Muscle of leg (tissue), 11 donors: Measurements from ENCODE around the gene CLEC3B. TPM values are rescaled to one million over a fixed set of nuclear protein-coding genes. Genes with fewer than 3 reads are reported as not detected.

Experiments used
- DNase-seq: peaks from one replicate; pipeline ENCODE4 v3.0.0; 2013
- H3K27ac ChIP-seq: one replicate; pipeline ENCODE4 v1.5.1; 2013; ENCODE audit warnings: mild to moderate bottlenecking, low read length, control low read depth
- H3K27me3 ChIP-seq: one replicate; pipeline ENCODE4 v1.6.1; 2013; ENCODE audit warnings: low read length; ENCODE audit not compliant: control insufficient read depth, insufficient read depth
- H3K36me3 ChIP-seq: one replicate; pipeline ENCODE4 v1.6.1; 2013; ENCODE audit warnings: low read length; ENCODE audit not compliant: control insufficient read depth, insufficient read depth
- H3K4me1 ChIP-seq: one replicate; pipeline ENCODE4 v1.6.1; 2013; ENCODE audit warnings: low read length; ENCODE audit not compliant: control insufficient read depth, insufficient read depth
- H3K4me3 ChIP-seq: one replicate; pipeline ENCODE4 v1.5.1; 2013; ENCODE audit warnings: low read length, control low read depth
- H3K9me3 ChIP-seq: replicated peaks from 2 replicates; pipeline ENCODE4 v1.6.1; 2013; ENCODE audit warnings: low read depth, low read length; ENCODE audit not compliant: control insufficient read depth
- WGBS: methylation state at CpG from one replicate; pipeline ENCODE4 v1.1.5; 2013; ENCODE audit warnings: missing lambda C conversion rate; ENCODE audit not compliant: insufficient coverage; 5-methylcytosine and 5-hydroxymethylcytosine counted together
- polyA plus RNA-seq, 8 donors: library from polyadenylated mRNA; unstranded; fragments of 120-200 nt; gene quantifications; one replicate each; pipeline versions ENCODE4 v1.2.1 to v1.2.3, GENCODE V29; 2013; ENCODE audit warnings: inconsistent platforms in 1 of 8, low replicate concordance in 1 of 8; ENCODE audit not compliant: insufficient read length in 8 of 8, insufficient read depth in 1 of 8
- total RNA-seq: library from RNA; stranded (reverse); fragments of 120-200 nt; gene quantifications from one replicate; pipeline ENCODE4 v1.2.4, GENCODE V29; 2013

Gene CLEC3B
- total and polyA plus RNA-seq, 9 donors, result 79.2 to 184 (median 129) TPM

DNA sequence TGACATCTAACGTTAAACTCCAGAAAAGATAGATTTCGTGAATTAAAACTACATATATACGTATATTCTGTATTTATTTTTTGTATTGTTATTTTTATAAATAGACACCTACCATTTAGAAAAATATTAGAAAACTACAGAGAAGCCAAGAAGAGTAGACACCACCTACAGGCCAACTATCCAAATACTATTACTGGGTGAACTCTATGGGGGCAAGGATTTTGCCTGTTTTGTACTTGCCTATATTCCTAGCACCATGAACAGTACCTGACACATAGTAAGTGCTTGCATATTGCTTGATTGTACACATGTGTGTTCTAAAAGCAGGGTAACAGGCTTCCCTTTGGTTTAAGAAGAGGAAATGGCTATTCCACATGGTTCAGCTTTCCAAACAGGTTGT, 24.4 kb upstream of the CLEC3B start:
- H3K4me1 ChIP-seq, result peaks cover 10% of the 10 kb centered on the region
- H3K36me3 ChIP-seq, result peaks cover 48% of the 10 kb centered on the region
- H3K27ac ChIP-seq, result no peak overlapping the region
- H3K9me3 ChIP-seq, result no peaks in the 10 kb centered on the region
- no CpG with 5 or more reads among the region's 3 CpGs for WGBS
- no peak overlapping the region for H3K4me3 ChIP-seq
- H3K27me3 ChIP-seq, result no peaks in the 10 kb centered on the region
- DNase-seq, result no peak

DNA sequence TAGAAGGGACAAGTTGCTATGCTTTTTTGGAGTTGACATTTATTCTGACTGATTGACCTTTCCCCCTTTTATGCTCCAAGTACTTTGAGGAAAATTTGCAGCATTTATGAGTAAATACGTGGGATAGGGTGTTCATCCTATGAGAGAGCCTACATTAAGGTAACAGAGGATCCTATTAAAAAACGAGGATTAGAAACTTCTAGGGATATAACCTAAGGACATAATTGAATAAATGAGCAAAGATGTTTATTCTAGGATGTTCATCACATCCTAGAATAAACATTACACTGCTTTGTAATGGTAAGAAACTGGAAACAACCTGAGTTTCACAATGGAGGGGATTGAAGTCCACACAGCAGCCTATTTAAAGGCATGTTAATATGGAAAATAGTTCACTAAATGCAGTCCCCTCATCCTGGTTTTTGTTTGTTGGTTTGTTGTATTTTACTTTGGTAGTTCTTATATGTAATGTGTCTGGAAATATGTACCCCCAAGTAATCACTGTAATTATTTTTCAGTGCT, 23.9 kb upstream of the CLEC3B start:
- no peak overlapping the region for H3K4me3 ChIP-seq
- no CpG with 5 or more reads among the region's 2 CpGs for WGBS
- DNase-seq, result no peak

DNA sequence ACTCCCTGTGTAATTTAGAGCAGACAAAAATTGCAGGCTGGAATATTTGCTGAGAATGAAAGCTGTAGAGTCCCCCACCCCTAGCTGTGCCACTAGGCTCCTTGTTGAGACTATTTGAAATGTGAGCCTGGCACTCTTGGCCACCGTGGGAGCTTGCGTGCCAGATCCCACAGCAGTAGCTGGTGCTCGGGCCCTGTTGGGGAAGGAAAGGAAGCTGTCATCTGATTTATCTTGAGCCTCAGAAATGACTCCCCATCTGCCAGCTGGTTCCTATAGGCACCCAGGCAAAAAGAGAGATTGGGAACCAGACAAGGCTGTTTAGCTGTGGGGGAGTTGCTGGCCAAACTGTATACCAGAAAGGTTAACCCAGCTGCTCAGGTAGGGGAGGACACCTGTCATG, 23.4 kb upstream of the CLEC3B start:
- no peaks in the 10 kb centered on the region for H3K27me3 ChIP-seq
- peak overlapping the region; percentile 48 for H3K27ac ChIP-seq
- peaks cover 16% of the 10 kb centered on the region for H3K4me1 ChIP-seq
- no peak overlapping the region for H3K4me3 ChIP-seq
- no peaks in the 10 kb centered on the region for H3K9me3 ChIP-seq
- peaks cover 49% of the 10 kb centered on the region for H3K36me3 ChIP-seq
- no CpG with 5 or more reads among the region's 3 CpGs for WGBS
- no peak for DNase-seq

More for the DNA sequence above, 23.9 kb upstream of the CLEC3B start:
- Histone ChIP-seq H3K27me3 (no peaks in the 10 kb centered on the region), H3K4me1 (peaks cover 14% of the 10 kb centered on the region), H3K27ac (peak overlapping the region; percentile 48), H3K9me3 (no peaks in the 10 kb centered on the region), H3K36me3 (peaks cover 48% of the 10 kb centered on the region)

DNA sequence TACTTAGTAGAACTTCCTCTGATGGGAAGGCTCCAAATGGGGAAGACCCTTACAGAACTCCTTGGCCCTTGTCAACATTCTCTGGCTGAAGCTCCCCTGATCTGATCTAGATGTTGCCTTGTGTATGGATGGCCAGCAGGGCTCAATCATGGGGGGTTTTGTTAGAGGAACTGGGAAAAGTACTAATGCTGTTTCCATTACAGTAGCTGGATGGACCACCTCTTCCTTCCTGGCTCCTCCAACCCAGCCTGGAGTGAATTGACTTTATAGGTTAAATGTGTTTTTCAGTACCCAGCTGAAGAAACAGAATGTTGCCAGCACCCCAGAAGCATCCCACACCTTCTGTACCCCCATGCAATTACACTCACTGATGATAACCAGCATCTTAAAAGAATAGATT, 22.7 kb upstream of the CLEC3B start:
- Histone ChIP-seq H3K27me3 (no peaks in the 10 kb centered on the region), H3K27ac (peak overlapping the region; percentile 48)
- DNase-seq, result no peak

DNA sequence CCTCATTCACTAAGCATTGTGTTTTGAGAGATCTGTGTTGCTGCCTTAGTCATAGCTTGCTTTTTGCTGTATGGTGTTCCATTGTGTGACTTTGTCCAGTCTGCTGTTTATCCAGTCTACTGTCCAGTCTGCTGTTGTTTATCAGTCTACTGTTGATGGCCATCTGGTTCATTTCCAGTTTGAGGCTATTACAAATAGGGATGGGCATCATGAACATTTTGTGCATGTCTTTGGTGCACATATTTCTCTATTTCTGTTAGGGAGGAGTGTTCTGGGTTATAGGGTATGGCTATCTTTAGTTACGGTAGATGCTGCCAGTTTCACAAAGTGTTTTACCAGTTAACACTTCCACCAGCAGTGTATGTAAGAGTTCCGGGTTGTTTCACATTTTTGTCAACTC, 22.2 kb upstream of the CLEC3B start:
- peaks cover 16% of the 10 kb centered on the region for H3K4me1 ChIP-seq
- peak overlapping the region; percentile 48 for H3K27ac ChIP-seq
- H3K27me3 ChIP-seq, result no peaks in the 10 kb centered on the region
- H3K9me3 ChIP-seq, result no peaks in the 10 kb centered on the region
- WGBS, result 100% methylated on average over 1 of the region's 2 CpGs
- DNase-seq, result no peak
- H3K4me3 ChIP-seq, result no peak overlapping the region
- H3K36me3 ChIP-seq, result peaks cover 48% of the 10 kb centered on the region

More for the DNA sequence above, 22.7 kb upstream of the CLEC3B start:
- no peaks in the 10 kb centered on the region for H3K9me3 ChIP-seq
- peaks cover 16% of the 10 kb centered on the region for H3K4me1 ChIP-seq
- H3K36me3 ChIP-seq, result peaks cover 50% of the 10 kb centered on the region
- no peak overlapping the region for H3K4me3 ChIP-seq

DNA sequence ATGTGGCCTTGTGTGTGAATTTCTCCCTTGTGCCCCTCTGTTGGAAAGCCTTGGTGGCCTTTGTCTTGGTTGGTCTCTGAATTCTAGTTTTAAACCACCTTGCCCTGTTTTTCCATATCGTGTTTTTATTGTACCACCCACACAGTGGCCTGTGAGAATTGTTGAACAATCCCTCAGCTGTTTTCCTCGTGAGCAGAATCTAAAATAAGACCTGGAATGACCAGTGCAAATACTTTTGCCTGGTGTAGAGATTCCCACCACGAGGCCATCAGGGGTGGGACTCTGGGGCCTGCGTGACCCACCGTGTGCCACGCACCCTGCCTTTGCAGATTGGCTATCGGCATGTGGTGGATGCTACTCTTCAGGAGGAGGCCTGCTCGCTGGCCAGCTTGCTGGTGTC, 19.0 kb upstream of the CLEC3B start:
- Histone ChIP-seq H3K27ac (peak overlapping the region; percentile 53), H3K4me3 (no peak overlapping the region), H3K27me3 (no peaks in the 10 kb centered on the region), H3K36me3 (peaks cover 28% of the 10 kb centered on the region), H3K4me1 (peaks cover 35% of the 10 kb centered on the region), H3K9me3 (no peaks in the 10 kb centered on the region)
- whole genome bisulfite sequencing, result 82% methylated on average over 8 of the region's 8 CpGs
- no peak for DNase-seq

DNA sequence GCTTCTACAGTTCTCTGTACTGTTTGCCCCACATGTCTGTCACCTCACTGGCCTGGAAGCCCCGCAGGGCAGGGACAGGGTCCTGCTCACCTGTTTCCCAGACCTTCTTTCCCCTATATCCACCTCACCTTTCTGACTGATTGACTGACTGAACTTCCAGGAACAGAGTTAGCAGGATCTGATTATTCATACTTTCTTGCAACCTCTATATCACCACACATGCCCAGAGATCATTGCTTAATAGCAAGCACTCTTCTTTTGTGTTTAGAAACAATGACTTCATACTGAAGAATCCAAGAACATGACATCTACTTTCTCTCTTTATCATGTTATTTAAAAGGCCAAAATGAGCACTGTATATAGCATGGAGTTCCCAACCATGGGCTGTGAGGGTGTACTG, 18.0 kb upstream of the CLEC3B start:
- Histone ChIP-seq H3K4me3 (no peak overlapping the region), H3K9me3 (no peaks in the 10 kb centered on the region), H3K36me3 (peaks cover 28% of the 10 kb centered on the region), H3K27me3 (no peaks in the 10 kb centered on the region), H3K4me1 (peaks cover 39% of the 10 kb centered on the region), H3K27ac (peak overlapping the region; percentile 15)
- 100% methylated on average over 1 of the region's 1 CpG for WGBS
- DNase-seq, result no peak

DNA sequence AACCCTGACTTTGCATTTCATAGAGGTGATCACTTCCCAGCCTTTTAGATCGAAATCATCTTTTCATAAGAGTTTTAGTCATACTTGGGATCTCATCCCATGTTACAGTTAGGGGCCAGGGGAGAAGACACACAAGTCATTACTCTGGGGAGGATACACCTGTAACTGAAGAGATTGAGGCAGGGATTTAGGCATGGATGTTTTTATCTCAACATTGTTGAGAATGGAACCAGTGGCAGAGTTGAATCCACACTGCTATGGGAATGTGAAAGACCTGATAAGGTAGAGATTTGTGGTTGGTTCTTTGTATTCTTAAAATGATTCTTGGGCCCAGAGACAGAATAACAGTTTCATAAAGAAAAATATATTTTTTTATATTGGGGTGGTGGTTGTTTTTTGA, 16.2 kb upstream of the CLEC3B start:
- Histone ChIP-seq H3K36me3 (peaks cover 29% of the 10 kb centered on the region), H3K4me1 (peaks cover 42% of the 10 kb centered on the region), H3K27me3 (no peaks in the 10 kb centered on the region), H3K4me3 (no peak overlapping the region), H3K9me3 (no peaks in the 10 kb centered on the region), H3K27ac (peak overlapping the region; percentile 13)
- no CpG with 5 or more reads among the region's 1 CpG for WGBS
- no peak for DNase-seq

DNA sequence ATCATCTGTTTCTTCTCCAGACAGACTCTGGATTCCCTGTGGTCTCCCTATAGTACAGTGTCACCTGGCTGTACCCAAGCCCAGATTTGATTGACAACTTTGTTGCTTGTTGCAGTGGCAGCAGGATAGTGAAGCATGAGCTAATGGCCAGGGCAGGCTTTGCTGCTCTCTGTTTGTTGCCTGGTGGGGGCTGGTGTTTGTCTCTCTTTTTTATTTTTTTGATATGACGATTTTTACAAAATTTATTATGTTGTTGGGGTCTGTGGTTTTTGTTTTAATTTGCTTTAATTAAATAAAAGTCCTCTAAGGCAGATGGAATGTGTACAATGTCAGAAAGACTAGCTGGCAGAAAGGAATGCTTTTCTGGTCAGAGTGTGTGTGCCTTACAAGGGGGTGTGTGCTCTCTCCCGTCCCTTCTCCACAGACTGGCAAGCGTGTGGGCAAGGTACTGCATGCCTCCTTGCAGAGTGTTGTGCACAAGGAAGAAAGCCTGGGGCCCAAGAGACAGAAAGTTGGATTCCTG, 15.2 kb upstream of the CLEC3B start:
- Histone ChIP-seq H3K9me3 (no peaks in the 10 kb centered on the region), H3K36me3 (peaks cover 29% of the 10 kb centered on the region), H3K4me1 (peaks cover 42% of the 10 kb centered on the region), H3K27ac (peak overlapping the region; percentile 92), H3K4me3 (no peak overlapping the region), H3K27me3 (no peaks in the 10 kb centered on the region)
- no peak for DNase-seq
- WGBS, result no CpG with 5 or more reads among the region's 3 CpGs

DNA sequence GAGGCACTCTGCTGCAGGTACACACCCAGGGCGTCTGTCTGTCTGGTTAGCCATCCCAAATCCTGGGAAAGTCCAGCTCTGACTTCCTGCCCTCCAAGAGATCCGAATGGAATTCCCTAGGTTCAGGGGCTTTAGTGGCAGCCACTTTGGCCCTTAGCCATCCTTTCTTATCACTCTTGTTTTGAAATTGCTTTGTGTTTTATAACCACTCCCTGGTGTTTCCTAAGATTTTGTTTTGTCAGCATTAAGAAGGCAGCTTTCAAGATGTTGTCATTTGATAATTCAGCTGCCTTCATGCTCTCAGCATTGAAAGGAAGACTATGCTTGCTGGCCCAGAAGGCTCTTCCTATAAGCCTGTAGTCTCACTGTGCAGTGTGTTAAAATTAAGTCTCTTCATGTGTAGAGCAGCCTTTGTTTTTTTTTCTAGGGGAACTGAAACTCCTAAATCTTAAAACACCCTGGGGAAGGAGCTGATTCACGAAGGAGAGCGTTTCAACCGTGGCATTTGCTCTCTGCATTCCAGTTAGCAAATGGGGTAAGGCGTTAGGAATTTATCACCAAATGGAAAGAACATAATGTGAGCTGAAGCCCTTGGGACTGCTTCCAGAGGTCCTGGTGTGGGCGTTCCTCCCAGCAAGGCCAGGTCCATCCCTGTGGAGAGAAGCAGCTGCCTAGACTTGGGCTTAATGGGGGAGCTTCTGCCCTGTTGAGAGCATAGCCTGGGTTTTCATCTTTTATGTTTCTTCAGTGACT, 14.2 kb upstream of the CLEC3B start:
- no peak overlapping the region for H3K4me3 ChIP-seq
- no peaks in the 10 kb centered on the region for H3K9me3 ChIP-seq
- 26% methylated on average over 4 of the region's 7 CpGs for WGBS
- H3K4me1 ChIP-seq, result peaks cover 48% of the 10 kb centered on the region
- H3K27me3 ChIP-seq, result no peaks in the 10 kb centered on the region
- DNase-seq, result peak; percentile 80
- peak overlapping the region; percentile 92 for H3K27ac ChIP-seq
- H3K36me3 ChIP-seq, result peaks cover 29% of the 10 kb centered on the region
